Fibroblast of lung (primary cell): Measurements from ENCODE around the gene TANGO2.

ENCODE experiments used
- CTCF ChIP-seq, 2 donors: IDR thresholded peaks in 1 of 2; conservative IDR thresholded peaks in 1 of 2; 1 replicate in 1 of 2; 2 replicates in 1 of 2; pipeline ENCODE4 v1.5.1; 2011 to 2012; ENCODE audit warnings: low read length in 2 of 2, control low read depth in 1 of 2, inconsistent platforms in 1 of 2, low read depth in 1 of 2, mild to moderate bottlenecking in 1 of 2
- EZH2 ChIP-seq: IDR thresholded peaks from 2 replicates; pipeline ENCODE4 v1.5.1; 2012; ENCODE audit warnings: low read length, control low read depth, mild to moderate bottlenecking; ENCODE audit errors: missing control alignments

GRCh38 chr22:20026204-20026908 lies 5.4 kb downstream of the TANGO2 start:
- TF ChIP-seq CTCF (conservative IDR thresholded peaks at IDR 0.05 in 1 of 2, IDR thresholded peaks at IDR 0.05 in 1 of 2; ENCODE audit: low read depth in 1 of 2, low read length in 2 of 2) (no peak), EZH2 (no peak)
